Dedifferentiated amniotic fluid mesenchymal stem cell (primary cell): ENCODE data around the gene WIPI1.
A peak's percentile ranks its signal among the peaks of the same experiment; 100 is the strongest.
"Not testable (repeated sequence)": the region's sequence is repeated elsewhere in the genome, so short reads cannot be mapped to it uniquely, and the experiment has no call there.

Experiments used
- DNase-seq: peaks from one replicate; pipeline ENCODE4 v3.0.0-alpha.2; 2016; ENCODE audit errors: extremely low spot score

WIPI1 gene

DNA sequence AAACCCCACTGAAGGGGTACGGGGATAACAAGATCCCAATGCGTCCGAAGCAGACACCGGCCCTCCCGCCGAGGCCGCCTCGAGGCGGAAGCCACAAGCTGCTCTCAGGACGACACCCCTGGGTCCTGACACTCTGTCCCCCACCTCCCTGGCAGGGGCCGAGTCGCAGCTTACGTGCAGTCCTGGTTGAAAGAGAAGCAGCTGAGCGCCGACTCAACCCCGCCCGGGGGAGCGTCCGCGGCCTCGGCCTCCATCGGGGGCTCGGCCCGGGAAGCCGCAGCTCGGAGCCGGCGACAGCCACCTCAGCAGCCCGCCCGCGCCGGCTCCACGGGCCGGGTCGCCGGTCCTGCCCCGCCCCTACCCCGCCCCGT is at the start of gene WIPI1:
Gene WIPI1, minus strand, starts transcription at position 329 of the 371 bp plus-strand sequence. Its CDS starts 75 bp downstream, at position 254.
- no peak for DNase-seq

- no peak for DNase-seq
These were observed 48.7 kb upstream of the WIPI1 start for GRCh38 chr17:68505951-68506350.

DNA sequence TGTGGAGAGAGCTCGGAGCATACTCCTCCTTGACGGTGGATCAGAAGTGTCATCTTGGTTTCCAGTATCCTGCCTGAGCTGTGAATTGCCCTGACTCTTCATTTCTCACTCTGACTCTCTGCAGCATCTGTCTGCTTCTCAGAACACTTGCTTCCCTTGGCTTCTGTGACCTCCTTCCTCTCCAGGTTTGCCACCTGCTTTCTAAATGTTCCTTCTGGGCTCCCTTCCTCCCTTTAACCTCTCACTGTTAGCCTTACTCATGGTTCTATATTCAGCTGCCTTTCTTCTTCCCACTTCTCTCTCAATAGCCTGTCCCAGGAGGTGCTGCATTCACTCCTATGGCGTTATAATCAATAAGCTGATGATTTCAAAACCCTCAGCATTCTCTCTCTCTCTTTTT is 43.8 kb upstream of the WIPI1 start:
- DNase-seq: no peak

- no peak for DNase-seq
These were observed 42.3 kb upstream of the WIPI1 start for GRCh38 chr17:68499587-68499986.

DNA sequence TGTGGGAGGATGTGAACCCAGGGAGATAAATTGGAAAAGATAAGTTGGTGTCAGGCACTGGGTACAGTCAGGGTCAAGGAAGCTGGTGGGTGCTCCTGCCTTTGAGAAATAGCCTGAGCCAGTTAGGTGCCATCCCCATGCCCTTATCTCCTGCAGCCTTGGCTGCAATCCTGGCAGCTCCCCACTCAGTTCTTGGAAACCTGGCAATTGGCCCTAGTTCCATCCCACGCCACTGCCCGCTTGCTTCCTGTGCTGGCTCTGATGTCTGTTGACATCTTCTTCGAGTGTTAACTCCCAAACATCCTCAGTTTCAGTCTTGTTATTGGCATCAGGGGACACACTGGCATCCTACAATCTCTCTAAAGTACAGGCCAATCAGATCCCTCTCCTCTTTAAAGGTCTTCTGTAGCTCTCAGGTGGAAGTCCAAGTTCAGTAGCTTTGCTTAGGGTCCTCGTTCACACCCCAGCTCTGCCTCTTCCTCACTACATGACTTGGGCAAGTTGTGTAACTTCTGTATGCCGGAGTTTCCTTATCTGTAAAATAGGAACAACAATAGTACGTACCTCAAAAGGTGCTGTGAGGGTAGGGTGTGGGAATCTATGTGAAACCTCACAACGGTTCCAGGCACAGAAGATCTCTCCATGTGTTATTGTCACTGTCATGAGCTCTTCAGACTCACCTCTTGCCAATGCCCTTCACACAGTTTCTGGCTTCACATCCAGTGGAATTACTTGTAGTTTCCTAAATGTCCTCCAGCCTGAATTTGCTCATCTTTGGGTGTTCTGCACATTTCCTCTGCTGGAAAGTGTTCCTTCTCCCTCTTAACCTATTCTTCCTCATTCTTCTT is 41.4 kb upstream of the WIPI1 start:
- no peak for DNase-seq

DNA sequence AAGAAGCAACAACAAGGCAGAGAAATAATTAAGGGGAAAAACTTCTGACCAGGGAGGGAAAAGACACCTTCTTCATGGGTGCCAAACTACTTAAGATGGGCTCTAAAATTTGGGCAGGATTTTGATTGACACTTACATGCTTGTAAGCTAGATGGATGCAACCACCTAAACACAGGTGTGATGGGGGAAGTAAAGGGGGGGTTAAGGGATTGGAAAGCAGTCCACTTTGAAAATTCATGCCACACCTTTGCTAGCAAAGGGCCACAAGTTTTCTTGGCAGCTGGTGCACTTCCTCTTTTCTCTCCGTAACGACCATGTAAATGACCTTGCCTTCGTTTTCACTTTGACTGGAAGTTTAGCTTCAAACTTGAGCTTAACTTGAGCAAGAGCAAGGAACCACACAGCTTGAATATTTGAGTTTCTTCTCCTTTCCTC is 40.6 kb upstream of the WIPI1 start:
- DNase-seq: no peak

DNA sequence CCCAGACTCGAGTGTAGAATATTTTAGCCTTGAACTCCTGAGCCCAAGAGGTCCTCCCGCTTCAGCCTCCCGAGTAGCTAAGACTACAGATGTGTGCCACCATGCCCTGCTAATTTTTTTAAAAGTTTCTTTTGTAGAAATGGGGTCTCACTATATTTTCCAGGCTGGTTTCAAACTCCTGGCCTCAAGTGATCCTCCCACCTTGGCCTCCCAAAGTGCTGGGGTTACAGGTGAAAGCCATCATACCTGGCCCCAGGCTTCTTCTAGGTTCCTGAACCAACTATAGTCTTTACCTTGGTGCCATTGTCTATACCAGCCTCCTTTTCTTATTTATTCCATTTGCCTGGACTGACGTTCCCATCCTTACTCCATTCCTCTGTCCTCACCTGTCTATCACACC is 37.8 kb upstream of the WIPI1 start:
- DNase-seq: no peak

- DNase-seq: not testable (repeated sequence)
These were observed 35.2 kb upstream of the WIPI1 start for GRCh38 chr17:68492394-68493054.

- DNase-seq: no peak
These were observed 34.3 kb upstream of the WIPI1 start for GRCh38 chr17:68491381-68492231.

GRCh38 chr17:68489919-68490318 is 32.6 kb upstream of the WIPI1 start:
- no peak for DNase-seq

DNA sequence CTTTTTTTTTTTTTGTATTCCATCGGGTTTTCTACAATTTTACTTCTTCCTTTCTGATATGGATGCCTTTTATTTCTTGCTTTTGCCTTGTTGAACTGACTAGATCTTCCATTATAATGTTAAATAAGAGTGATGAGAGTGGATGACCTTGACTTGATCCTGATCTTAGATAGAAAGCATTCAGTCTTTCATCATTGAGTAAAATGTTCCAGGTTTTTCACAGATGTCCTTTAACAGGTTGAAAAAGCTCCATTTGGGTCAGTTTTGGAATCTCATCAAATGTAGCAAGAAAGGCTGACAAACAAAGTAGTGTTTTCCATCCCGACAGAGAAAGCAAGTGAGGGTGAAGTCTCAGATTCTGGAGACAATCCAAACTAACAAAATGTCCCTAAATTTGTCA is 27.2 kb upstream of the WIPI1 start:
- DNase-seq: no peak

DNA sequence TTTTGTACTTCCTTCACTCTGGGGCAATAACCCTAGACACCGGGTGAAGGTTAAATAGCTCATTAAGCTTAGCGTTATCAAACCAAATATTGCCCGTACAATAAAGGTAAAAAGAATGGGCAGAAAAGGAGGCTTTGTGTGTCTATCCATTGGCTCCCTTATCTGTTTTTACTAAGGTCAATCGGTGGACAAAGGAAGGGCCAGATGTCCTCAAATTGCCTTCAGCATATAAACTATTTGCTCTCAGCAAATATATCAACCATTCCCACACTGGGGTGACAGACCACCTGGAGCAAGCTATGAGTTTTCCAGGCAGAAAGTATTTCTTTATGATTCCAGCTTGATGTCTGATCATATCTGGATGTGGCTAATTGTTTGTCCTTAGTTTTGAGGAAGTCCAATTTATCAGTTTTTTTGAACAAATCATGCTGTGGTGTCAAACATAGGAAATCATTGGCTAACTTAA is 25.3 kb upstream of the WIPI1 start:
- DNase-seq: no peak

DNA sequence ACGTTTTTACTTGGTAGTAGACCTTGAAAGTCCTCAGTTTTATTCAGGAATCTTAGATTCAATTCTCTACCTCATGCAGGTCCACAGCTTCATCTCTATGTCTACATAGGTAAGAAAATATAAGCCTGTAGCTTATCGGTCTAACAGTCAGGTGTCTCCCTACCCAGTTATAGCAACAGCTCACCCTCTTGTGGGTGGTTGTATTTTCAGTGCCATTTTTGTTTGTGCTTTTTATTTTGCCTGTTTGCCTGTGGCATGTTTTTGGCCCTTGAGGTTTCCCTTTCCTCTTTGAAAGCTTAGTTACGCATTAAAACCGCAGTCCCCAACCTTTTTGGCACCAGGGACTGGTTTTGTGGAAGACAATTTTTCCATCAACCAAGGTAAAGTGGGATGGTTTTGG is 23.6 kb upstream of the WIPI1 start:
- DNase-seq: no peak

GRCh38 chr17:68470961-68471360 is 13.7 kb upstream of the WIPI1 start:
- DNase-seq: no peak

DNA sequence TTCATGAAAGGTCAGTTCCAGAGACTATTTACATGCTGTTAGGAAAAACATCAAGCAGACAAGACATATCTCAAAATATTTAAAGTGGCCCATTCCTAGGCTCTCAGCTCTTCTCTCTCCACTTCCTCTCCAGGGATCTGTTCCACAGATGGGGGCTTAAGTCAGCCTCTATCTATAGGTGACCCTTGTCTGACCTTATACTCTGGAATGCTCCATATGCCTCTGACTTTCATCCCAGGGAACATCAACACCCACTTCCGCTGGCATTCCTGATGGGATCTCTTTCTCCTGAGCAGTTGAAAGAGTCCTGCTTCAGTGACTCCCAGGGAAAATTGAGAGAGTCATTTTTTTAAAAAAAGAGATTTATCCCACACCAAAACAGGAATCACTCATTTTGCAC is 11.5 kb upstream of the WIPI1 start:
- DNase-seq: no peak

DNA sequence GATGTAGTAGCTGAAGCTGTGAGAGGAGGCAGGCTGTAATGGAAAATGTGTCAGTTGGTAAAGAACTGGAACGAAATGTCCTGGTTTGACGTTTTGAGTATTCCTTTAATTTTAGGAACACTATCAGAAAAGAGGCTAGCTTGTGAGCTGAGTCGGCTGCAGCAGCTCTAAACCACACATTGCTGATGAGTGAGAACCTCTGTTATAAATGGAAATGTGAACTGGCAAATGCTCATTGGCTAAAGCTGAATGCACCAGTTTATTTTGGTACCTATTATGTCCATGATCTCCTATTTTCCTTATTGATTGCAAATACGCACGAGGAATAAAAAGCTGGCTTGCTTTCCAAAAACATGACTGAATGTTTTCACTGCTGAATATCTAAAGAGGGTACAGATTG is 11.0 kb upstream of the WIPI1 start:
- DNase-seq: no peak

GRCh38 chr17:68463211-68464019 is 6.1 kb upstream of the WIPI1 start:
- DNase-seq: no peak

- peak; percentile 88 for DNase-seq
These were observed 5.3 kb upstream of the WIPI1 start for GRCh38 chr17:68462381-68463210.

GRCh38 chr17:68461589-68461988 is 4.3 kb upstream of the WIPI1 start:
- DNase-seq: no peak

DNA sequence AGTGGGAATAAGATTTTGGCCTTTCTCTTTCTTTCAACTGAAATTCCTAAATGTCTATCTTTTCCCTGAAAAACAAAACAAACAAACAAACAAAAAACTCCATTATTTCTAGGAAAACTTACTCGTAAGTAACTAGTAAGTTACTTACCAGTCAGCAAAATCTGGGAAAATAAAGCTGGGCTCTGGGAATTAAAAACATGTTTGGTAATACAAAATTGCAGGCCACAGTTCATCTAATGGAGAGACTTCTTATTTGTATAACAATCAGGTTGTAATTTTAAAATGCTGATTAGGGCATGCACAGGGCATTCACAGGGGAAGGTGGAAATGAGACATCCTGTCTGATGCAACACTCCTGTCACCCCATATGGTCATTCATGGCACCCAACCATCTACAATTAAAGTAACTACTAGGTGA is 3.8 kb upstream of the WIPI1 start:
- no peak for DNase-seq
